Testis (tissue), 2 donors: ENCODE measurements around the gene FAM13B.

Experiments
- POLR2A ChIP-seq: fragments of 450-650 bp; IDR thresholded peaks from one replicate; pipeline ENCODE4 v1.6.1; 2017; ENCODE audit warnings: antibody characterized with exemption, mild to moderate bottlenecking, moderate library complexity
- TF ChIP-seq, protein P1 (sequence below), 3 experiments: fragments of 450-650 bp in 2 of 3; fragments of 200-600 bp in 1 of 3; sonication (generic) in 1 of 3; IDR thresholded peaks; one replicate each; pipeline ENCODE4 v1.5.1; 2016 to 2019; ENCODE audit warnings: antibody characterized with exemption in 3 of 3, mild to moderate bottlenecking in 2 of 3, moderate library complexity in 1 of 3

DNA sequence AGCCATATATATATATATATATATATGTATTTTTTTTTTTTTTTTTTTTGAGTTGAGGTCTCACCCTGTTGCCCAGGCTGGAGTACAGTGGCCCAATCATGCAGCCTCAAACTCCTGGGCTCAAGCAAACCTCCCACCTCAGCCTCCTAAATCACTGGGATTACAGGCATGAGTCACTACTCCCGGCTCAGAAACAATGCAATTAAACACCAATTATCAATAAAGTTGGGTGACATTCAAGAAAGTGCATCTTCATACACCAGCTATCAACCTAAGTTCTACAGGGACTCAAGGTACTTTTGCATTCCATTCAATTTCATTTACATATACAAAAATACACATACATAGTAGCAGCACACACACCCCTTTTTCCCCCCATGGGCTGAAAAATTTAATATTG lies 7.6 kb downstream of the FAM13B start:
- TF ChIP-seq, protein P1, sequence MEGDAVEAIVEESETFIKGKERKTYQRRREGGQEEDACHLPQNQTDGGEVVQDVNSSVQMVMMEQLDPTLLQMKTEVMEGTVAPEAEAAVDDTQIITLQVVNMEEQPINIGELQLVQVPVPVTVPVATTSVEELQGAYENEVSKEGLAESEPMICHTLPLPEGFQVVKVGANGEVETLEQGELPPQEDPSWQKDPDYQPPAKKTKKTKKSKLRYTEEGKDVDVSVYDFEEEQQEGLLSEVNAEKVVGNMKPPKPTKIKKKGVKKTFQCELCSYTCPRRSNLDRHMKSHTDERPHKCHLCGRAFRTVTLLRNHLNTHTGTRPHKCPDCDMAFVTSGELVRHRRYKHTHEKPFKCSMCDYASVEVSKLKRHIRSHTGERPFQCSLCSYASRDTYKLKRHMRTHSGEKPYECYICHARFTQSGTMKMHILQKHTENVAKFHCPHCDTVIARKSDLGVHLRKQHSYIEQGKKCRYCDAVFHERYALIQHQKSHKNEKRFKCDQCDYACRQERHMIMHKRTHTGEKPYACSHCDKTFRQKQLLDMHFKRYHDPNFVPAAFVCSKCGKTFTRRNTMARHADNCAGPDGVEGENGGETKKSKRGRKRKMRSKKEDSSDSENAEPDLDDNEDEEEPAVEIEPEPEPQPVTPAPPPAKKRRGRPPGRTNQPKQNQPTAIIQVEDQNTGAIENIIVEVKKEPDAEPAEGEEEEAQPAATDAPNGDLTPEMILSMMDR (IDR thresholded peaks at IDR 0.05): no peak
- no peak for TF ChIP-seq POLR2A
